NCI-H146 (cell line): ENCODE measurements around the gene ACE.
"Not testable (repeated sequence)": the region's sequence is repeated elsewhere in the genome, so short reads cannot be mapped to it uniquely, and the experiment has no call there.

Source experiments
- DNase-seq: peaks from one replicate; lab custom pipeline; 2025; lab: John Stamatoyannopoulos, UW

The ACE gene

GRCh38 chr17:63444457-63444856, 32.4 kb upstream of the ACE start:
- no peak for DNase-seq

- no peak for DNase-seq
These were observed 31.8 kb upstream of the ACE start for GRCh38 chr17:63445065-63445464.

GRCh38 chr17:63445571-63445953, 31.3 kb upstream of the ACE start:
- peak; percentile 57 for DNase-seq

- DNase-seq, result peak; percentile 87
These were observed 30.7 kb upstream of the ACE start, which contains the start of gene CYB561 for GRCh38 chr17:63445954-63446752. CYB561 (minus strand) TSS chr17:63446306; CDS start chr17:63437547, 8,759 bp downstream.

- peak; percentile 92 for DNase-seq
These were observed 29.9 kb upstream of the ACE start for GRCh38 chr17:63446753-63447470.

GRCh38 chr17:63447471-63448009, 29.3 kb upstream of the ACE start:
- DNase-seq, result peak; percentile 66

GRCh38 chr17:63448655-63449054, 28.2 kb upstream of the ACE start:
- no peak for DNase-seq

GRCh38 chr17:63450551-63450950, 26.3 kb upstream of the ACE start:
- no peak for DNase-seq

GRCh38 chr17:63451150-63451549, 25.7 kb upstream of the ACE start:
- DNase-seq, result no peak

- DNase-seq, result no peak
These were observed 24.6 kb upstream of the ACE start for GRCh38 chr17:63452046-63452961.

GRCh38 chr17:63452962-63453551, 23.8 kb upstream of the ACE start:
- no peak for DNase-seq

- not testable (repeated sequence) for DNase-seq
These were observed 22.5 kb upstream of the ACE start for GRCh38 chr17:63454357-63454756.

- no peak for DNase-seq
These were observed 21.9 kb upstream of the ACE start for GRCh38 chr17:63454915-63455314.

- no peak for DNase-seq
These were observed 21.4 kb upstream of the ACE start for GRCh38 chr17:63455417-63455816.

GRCh38 chr17:63458478-63458877, 18.4 kb upstream of the ACE start:
- no peak for DNase-seq

- DNase-seq, result no peak
These were observed 16.8 kb upstream of the ACE start for GRCh38 chr17:63460018-63460417.

GRCh38 chr17:63463771-63464170, 13.1 kb upstream of the ACE start:
- no peak for DNase-seq

GRCh38 chr17:63464691-63465236, 12.1 kb upstream of the ACE start:
- DNase-seq, result no peak

GRCh38 chr17:63468099-63468498, 8.8 kb upstream of the ACE start:
- not testable (repeated sequence) for DNase-seq

- DNase-seq, result no peak
These were observed 2.7 kb upstream of the ACE start for GRCh38 chr17:63474174-63474573.
